Left ventricle myocardium inferior (tissue), 1 donor: ENCODE measurements around the gene PRELP. TPM values are rescaled to one million over a fixed set of nuclear protein-coding genes. Genes with fewer than 3 reads are reported as not detected.

Experiments
- DNase-seq: peaks from one replicate; pipeline ENCODE4 v3.0.0-alpha.2; 2020
- H3K27ac ChIP-seq: fragments of 200-600 bp; replicated peaks from 2 replicates; pipeline ENCODE4 v1.8.0; 2021
- H3K27me3 ChIP-seq: fragments of 200-600 bp; 2 replicates; pipeline ENCODE4 v1.8.0; 2021; ENCODE audit warnings: low read depth
- H3K36me3 ChIP-seq: fragments of 200-600 bp; 2 replicates; pipeline ENCODE4 v1.8.0; 2021
- H3K4me1 ChIP-seq: fragments of 200-600 bp; 2 replicates; pipeline ENCODE4 v1.8.0; 2021
- H3K4me3 ChIP-seq: fragments of 200-600 bp; 2 replicates; pipeline ENCODE4 v1.8.0; 2021; ENCODE audit warnings: mild to moderate bottlenecking, moderate library complexity
- H3K9me3 ChIP-seq: fragments of 200-600 bp; replicated peaks from 2 replicates; pipeline ENCODE4 v1.8.0; 2021
- intact Hi-C: fragments of 100-400 bp; cut with micrococcal nuclease; formaldehyde crosslinking; loops from one replicate; pipeline ENCODE4 v1.11.0; 2022
- total RNA-seq: library from RNA; stranded (reverse); fragmentation: NEBNext Ultra II Directional; extraction: Animal tissue kit (Norgen Biotek cat#: 25700); gene quantifications from one replicate; pipeline ENCODE4 v1.2.1, GENCODE V29; 2021
- TF ChIP-seq, protein P1 (sequence below): fragments of 200-600 bp; IDR thresholded peaks from 2 replicates; pipeline ENCODE4 v1.8.0; 2021; ENCODE audit warnings: antibody characterized with exemption, mild to moderate bottlenecking, borderline replicate concordance
- donor health status: DM: no; HTN: yes; CAD: no; lungs with severe emphysema.

Gene PRELP
- total RNA-seq, 1 donor from 2014 or later = 22.5 TPM

DNA sequence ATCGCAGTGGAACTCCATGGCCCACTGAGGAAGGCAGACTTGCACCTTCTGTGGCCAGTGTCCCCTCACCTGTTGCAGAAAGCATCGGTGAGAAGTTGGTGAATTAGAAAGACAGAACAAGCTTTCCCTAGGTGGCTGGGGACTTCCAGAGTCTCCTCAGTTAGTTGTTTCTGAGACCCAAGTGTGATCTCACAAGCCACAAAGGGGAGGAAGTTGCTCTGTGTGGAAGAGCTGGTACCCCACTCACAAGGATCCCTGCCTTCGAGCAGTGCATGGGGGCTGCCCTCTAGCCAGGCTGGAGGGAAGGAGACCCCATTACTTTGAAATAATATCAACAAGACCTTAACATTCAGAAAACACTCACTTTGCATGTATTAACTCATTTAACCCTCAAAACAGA is 2.1 kb downstream of the PRELP start:
- intact Hi-C loops = no loop called here
- H3K4me1 ChIP-seq = peaks cover 46% of the 10 kb centered on the region

DNA sequence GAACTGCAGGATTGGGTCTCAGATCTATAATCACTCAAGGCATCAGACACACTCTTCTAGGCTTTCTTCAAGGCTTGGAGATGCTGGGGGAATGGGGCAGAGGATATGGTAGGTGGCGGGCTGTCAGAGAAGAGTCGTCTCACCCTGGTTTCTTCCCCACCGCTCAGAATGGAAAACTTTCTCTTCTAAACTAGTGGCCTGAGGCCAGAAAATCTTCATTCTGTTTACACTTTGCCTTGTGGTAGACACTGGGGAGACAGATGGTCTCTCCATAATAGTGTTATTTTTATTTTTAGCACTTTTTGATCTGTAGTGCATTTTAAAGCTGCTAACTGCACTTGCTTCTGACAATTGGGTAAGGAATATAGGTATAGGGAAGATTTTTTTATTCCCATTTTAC is 2.6 kb downstream of the PRELP start:
- H3K4me3 ChIP-seq = peak overlapping the region; percentile 62
- no peak for DNase-seq
- no peaks in the 10 kb centered on the region for H3K36me3 ChIP-seq
- peaks cover 23% of the 10 kb centered on the region for H3K27me3 ChIP-seq
- intact Hi-C loops = no loop called here
- peak overlapping the region; percentile 80 for H3K27ac ChIP-seq
- TF ChIP-seq, protein P1, sequence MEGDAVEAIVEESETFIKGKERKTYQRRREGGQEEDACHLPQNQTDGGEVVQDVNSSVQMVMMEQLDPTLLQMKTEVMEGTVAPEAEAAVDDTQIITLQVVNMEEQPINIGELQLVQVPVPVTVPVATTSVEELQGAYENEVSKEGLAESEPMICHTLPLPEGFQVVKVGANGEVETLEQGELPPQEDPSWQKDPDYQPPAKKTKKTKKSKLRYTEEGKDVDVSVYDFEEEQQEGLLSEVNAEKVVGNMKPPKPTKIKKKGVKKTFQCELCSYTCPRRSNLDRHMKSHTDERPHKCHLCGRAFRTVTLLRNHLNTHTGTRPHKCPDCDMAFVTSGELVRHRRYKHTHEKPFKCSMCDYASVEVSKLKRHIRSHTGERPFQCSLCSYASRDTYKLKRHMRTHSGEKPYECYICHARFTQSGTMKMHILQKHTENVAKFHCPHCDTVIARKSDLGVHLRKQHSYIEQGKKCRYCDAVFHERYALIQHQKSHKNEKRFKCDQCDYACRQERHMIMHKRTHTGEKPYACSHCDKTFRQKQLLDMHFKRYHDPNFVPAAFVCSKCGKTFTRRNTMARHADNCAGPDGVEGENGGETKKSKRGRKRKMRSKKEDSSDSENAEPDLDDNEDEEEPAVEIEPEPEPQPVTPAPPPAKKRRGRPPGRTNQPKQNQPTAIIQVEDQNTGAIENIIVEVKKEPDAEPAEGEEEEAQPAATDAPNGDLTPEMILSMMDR = no peak
- peaks cover 45% of the 10 kb centered on the region for H3K4me1 ChIP-seq
- H3K9me3 ChIP-seq = no peaks in the 10 kb centered on the region

More for the DNA sequence above, 2.1 kb downstream of the PRELP start:
- TF ChIP-seq, protein P1 = no peak
- Histone ChIP-seq H3K9me3 (no peaks in the 10 kb centered on the region), H3K4me3 (peak overlapping the region; percentile 62), H3K27ac (peak overlapping the region; percentile 80), H3K27me3 (peaks cover 25% of the 10 kb centered on the region), H3K36me3 (no peaks in the 10 kb centered on the region)
- no peak for DNase-seq

DNA sequence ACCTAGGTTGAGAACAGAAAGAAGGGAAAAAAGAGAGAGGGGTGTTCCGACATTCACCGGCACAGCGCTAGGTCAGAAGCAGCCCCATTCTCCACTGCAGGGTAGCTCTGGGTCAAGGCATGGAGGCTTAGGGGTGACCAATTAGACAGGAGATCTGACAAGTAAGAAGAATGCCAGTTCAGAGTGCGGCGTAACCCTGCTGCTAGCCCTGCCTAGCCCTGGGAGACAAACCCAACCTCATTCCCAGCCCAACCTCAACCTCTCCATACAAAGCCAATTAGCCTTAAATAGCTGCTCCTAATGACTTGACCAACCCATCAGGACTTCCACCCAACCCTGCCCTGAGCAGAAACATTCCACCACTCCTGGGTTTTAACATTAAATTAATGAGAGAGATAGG is 3.4 kb downstream of the PRELP start:
- peaks cover 15% of the 10 kb centered on the region for H3K27me3 ChIP-seq
- no peaks in the 10 kb centered on the region for H3K36me3 ChIP-seq
- peak overlapping the region; percentile 62 for H3K4me3 ChIP-seq
- H3K27ac ChIP-seq = peak overlapping the region; percentile 80
- no peak for DNase-seq
- intact Hi-C loops = no loop called here
- TF ChIP-seq, protein P1 = no peak
- no peaks in the 10 kb centered on the region for H3K9me3 ChIP-seq
- H3K4me1 ChIP-seq = peaks cover 38% of the 10 kb centered on the region

DNA sequence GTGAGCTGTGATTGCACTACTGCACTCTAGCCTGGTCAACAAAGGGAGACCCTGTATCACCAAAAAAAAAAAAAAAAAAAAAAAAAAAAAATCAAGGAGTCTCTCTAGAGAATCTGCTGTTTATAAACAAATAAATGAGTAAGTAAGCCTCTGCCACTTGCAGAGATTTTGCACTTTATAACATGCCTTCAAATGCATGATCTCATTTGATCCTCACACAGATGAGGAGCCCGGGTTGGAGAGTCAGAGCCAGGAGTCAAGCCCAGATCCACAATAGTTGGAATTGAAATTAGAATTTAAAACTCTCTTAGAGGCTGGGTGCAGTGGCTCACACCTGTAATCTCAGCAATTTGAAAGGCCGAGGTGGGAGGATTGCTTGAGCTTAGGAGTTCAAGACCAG is 4.0 kb downstream of the PRELP start:
- intact Hi-C loops = loop anchor here (10.0 kb wide), 1 partner anchor 205 kb away; no protein-coding TSS in a partner anchor
- Histone ChIP-seq H3K27me3 (peaks cover 8% of the 10 kb centered on the region), H3K9me3 (no peaks in the 10 kb centered on the region), H3K4me1 (peaks cover 37% of the 10 kb centered on the region), H3K4me3 (peak overlapping the region; percentile 62), H3K36me3 (no peaks in the 10 kb centered on the region), H3K27ac (peak overlapping the region; percentile 80)
- TF ChIP-seq, protein P1 = no peak
- no peak for DNase-seq

DNA sequence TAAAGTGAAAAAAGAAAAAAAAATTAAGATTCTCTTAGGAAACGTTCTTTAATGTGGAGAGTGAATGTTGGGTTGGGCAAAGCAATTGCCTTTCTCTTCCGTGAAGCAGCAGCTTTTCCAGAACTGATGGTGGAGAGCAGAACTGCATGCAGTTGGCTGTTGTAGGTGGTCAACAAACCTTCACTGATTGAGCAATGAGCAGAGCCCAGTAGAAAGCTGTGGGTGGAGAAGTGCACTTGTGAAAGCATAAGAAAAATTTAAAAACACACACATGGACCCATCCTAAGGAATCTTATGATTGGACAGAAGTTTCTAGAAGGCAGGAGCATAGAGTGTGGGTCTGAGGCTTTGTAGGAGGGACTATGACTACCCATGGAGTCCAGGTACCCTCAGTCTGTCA is 4.5 kb downstream of the PRELP start:
- intact Hi-C loops = loop anchor here (10.0 kb wide), 1 partner anchor 205 kb away; no protein-coding TSS in a partner anchor
- no peak for DNase-seq
- H3K27ac ChIP-seq = peak overlapping the region; percentile 80
- TF ChIP-seq, protein P1 = peak; percentile 27
- H3K9me3 ChIP-seq = no peaks in the 10 kb centered on the region
- H3K4me3 ChIP-seq = peak overlapping the region; percentile 62
- H3K36me3 ChIP-seq = no peaks in the 10 kb centered on the region
- H3K4me1 ChIP-seq = peaks cover 32% of the 10 kb centered on the region
- peaks cover 4% of the 10 kb centered on the region for H3K27me3 ChIP-seq
